Colonic mucosa (tissue), 4 donors: Measurements from ENCODE around the gene HAGH. TPM values are rescaled to one million over a fixed set of nuclear protein-coding genes. Genes with fewer than 3 reads are reported as not detected.
A peak's percentile ranks its signal among the peaks of the same experiment; 100 is the strongest.

ENCODE experiments used
- DNase-seq: peaks from one replicate; pipeline ENCODE4 v3.0.0-alpha.2; 2020
- H3K27ac ChIP-seq: fragments of 200-600 bp; one replicate; pipeline ENCODE4 v1.8.0; 2021
- H3K27me3 ChIP-seq: fragments of 200-600 bp; one replicate; pipeline ENCODE4 v1.8.0; 2021
- H3K36me3 ChIP-seq: fragments of 200-600 bp; one replicate; pipeline ENCODE4 v1.8.0; 2021
- H3K4me1 ChIP-seq: fragments of 200-600 bp; one replicate; pipeline ENCODE4 v1.8.0; 2021; ENCODE audit warnings: mild to moderate bottlenecking
- H3K4me3 ChIP-seq: fragments of 200-600 bp; one replicate; pipeline ENCODE4 v1.8.0; 2021
- H3K9ac ChIP-seq, 2 donors: one replicate each; pipeline ENCODE4 v1.7.0; 2013; ENCODE audit warnings: control low read depth in 2 of 2, low read depth in 2 of 2, low read length in 2 of 2
- H3K9me3 ChIP-seq: fragments of 200-600 bp; one replicate; pipeline ENCODE4 v1.8.0; 2021
- intact Hi-C: fragments of 100-400 bp; cut with DNase I; formaldehyde crosslinking; loops from one replicate; pipeline ENCODE4 v1.14.1; 2022
- total RNA-seq, 2 donors: library from RNA; stranded (reverse); fragmentation: NEBNext Ultra II Directional in 1 of 2; extraction: Animal tissue kit (Norgen Biotek cat#: 25700) in 1 of 2; gene quantifications; one replicate each; pipeline ENCODE4 v1.2.1, GENCODE V29; 2021
- TF ChIP-seq, protein P1 (sequence below): fragments of 200-600 bp; IDR thresholded peaks from one replicate; pipeline ENCODE4 v1.8.0; 2022; ENCODE audit warnings: antibody characterized with exemption, mild to moderate bottlenecking
- donor health status: healthy.
- donor health status: DM: no; HTN: no; CAD: no.
- donor health status: DM: no; HTN: no; CAD: no.

The HAGH gene
- total RNA-seq, 2 donors from 2014 or later = 61.9 to 64.7 TPM

DNA sequence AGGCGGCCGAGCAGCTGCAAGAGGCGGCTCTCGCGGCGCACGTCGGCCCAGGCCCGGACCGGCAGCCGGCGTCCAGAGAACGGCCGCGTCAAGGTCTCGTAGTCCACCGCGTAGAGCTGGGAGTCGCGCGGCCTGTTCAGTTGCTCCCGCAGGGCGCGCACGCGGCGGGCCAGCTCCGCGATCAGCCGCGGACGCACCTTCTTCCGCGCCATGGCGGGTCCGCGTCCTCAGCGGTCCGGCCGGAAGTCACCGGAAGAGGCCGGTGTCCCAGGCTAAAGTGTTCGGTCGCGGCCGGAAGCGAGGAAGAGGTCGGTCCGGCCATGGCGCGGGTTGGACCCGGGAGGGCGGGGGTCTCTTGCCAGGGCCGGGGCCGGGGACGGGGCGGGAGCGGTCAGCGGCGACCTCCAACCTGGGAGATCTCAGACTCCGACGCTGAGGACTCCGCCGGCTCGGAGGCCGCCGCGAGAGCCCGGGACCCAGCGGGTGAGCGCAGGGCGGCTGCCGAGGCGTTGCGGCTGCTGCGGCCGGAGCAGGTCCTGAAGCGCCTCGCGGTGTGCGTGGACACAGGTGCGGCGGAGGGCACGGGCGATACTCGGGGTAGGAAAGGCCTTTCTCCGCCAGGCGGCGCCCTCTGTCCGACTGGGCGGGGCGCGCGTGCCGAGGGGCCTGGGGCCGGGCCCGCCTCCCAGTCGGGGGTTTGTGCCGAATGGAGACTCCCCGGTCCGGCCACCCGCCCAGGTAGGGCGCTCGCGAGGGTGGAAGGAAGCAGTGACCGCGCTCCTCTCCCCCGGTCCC is 53.5 kb downstream of the HAGH start, which contains the start of gene MRPS34:
MRPS34 (minus strand) TSS at position 227 of the 795 bp plus-strand sequence; CDS start at position 212, 15 bp downstream.
- Histone ChIP-seq H3K4me1 (peaks cover 11% of the 10 kb centered on the region), H3K36me3 (no peaks in the 10 kb centered on the region)

GRCh38 chr16:1772362-1772907 is 54.2 kb downstream of the HAGH start, which contains the start of gene EME2:
EME2 (plus strand) TSS chr16:1772810; CDS start chr16:1773228, 418 bp downstream.
- H3K4me3 ChIP-seq = peak within 1 kb of the TSS; percentile 96
- H3K9ac ChIP-seq = peak within 1 kb of the TSS; percentile 80 to 95
- H3K36me3 ChIP-seq = no peaks in the 10 kb centered on the region
- H3K27me3 ChIP-seq = no peaks in the 10 kb centered on the region
- DNase-seq = peak; percentile 59
- intact Hi-C loops = loop anchor here (5.0 kb wide), 1 partner anchor 160 kb away; the partner anchor contains the start of genes CRAMP1 and IFT140
- peaks cover 11% of the 10 kb centered on the region for H3K4me1 ChIP-seq
- H3K9me3 ChIP-seq = no peaks in the 10 kb centered on the region
- peak within 1 kb of the TSS; percentile 98 for H3K27ac ChIP-seq
- TF ChIP-seq, protein P1, sequence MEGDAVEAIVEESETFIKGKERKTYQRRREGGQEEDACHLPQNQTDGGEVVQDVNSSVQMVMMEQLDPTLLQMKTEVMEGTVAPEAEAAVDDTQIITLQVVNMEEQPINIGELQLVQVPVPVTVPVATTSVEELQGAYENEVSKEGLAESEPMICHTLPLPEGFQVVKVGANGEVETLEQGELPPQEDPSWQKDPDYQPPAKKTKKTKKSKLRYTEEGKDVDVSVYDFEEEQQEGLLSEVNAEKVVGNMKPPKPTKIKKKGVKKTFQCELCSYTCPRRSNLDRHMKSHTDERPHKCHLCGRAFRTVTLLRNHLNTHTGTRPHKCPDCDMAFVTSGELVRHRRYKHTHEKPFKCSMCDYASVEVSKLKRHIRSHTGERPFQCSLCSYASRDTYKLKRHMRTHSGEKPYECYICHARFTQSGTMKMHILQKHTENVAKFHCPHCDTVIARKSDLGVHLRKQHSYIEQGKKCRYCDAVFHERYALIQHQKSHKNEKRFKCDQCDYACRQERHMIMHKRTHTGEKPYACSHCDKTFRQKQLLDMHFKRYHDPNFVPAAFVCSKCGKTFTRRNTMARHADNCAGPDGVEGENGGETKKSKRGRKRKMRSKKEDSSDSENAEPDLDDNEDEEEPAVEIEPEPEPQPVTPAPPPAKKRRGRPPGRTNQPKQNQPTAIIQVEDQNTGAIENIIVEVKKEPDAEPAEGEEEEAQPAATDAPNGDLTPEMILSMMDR = no peak

More for the DNA sequence above, 53.5 kb downstream of the HAGH start, which contains the start of gene MRPS34:
- peak within 1 kb of the TSS; percentile 98 for H3K27ac ChIP-seq
- TF ChIP-seq, protein P1 = peak; percentile 81
- H3K4me3 ChIP-seq = peak within 1 kb of the TSS; percentile 96
- peak within 1 kb of the TSS; percentile 80 to 95 for H3K9ac ChIP-seq
- intact Hi-C loops = loop anchor here (5.0 kb wide), 1 partner anchor 161 kb away; the partner anchor contains the start of genes CRAMP1 and IFT140
- H3K27me3 ChIP-seq = no peaks in the 10 kb centered on the region
- no peaks in the 10 kb centered on the region for H3K9me3 ChIP-seq
- peak; percentile 85 for DNase-seq

GRCh38 chr16:1771864-1772361 is 54.7 kb downstream of the HAGH start:
- peak overlapping the region; percentile 80 to 95 for H3K9ac ChIP-seq
- H3K27ac ChIP-seq = peak overlapping the region; percentile 98
- H3K27me3 ChIP-seq = no peaks in the 10 kb centered on the region
- H3K4me1 ChIP-seq = peaks cover 11% of the 10 kb centered on the region
- no peaks in the 10 kb centered on the region for H3K36me3 ChIP-seq
- intact Hi-C loops = loop anchor here (5.0 kb wide), 1 partner anchor 160 kb away; the partner anchor contains the start of genes CRAMP1 and IFT140
- no peak for DNase-seq
- peak overlapping the region; percentile 96 for H3K4me3 ChIP-seq
- H3K9me3 ChIP-seq = no peaks in the 10 kb centered on the region
- TF ChIP-seq, protein P1 = no peak

DNA sequence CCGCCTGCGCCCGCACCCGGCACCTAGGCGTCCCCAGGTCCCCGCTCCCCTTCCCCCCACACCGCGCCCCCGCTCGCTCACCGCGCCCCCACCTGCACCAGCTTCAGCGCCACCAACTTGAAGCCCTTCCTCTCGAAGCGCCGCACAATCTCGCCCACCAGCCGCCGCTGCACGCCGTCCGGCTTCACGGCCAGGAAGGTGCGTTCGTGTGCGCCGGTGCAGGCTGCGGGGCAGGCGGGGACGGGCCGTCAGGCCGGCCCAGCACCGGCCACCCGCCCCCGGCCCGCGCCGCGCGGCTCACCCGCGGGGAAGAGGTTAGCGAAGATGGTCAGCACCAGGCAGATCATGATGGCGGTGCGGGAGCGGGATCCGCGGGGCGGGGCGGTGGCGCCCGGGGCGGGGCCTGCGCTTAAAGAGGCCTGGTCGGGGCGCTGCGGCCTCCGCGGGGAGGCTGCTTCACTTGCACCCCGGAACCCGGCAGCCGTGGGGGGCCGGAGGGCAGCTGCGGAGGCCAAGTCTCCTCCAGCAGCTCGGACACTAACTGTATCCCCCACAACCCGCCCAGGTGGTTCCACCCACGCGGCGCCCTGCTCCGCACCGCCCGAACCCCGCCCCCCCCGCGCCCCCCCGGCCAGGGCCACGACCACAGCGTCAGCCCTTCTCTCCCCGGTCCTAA is 55.3 kb downstream of the HAGH start, which contains the start of gene NME3:
NME3 (minus strand) TSS at position 356 of the 676 bp plus-strand sequence; CDS start at position 347, 9 bp downstream.
- TF ChIP-seq, protein P1 = no peak
- intact Hi-C loops = loop anchor here (5.0 kb wide), 1 partner anchor 159 kb away; the partner anchor contains the start of genes CRAMP1 and IFT140
- Histone ChIP-seq H3K9me3 (no peaks in the 10 kb centered on the region), H3K27ac (peak within 1 kb of the TSS; percentile 98), H3K4me1 (peaks cover 11% of the 10 kb centered on the region), H3K9ac (peak within 1 kb of the TSS; percentile 80 to 95), H3K27me3 (no peaks in the 10 kb centered on the region), H3K4me3 (peak within 1 kb of the TSS; percentile 96), H3K36me3 (no peaks in the 10 kb centered on the region)
- peak; percentile 85 for DNase-seq
